CD14-positive monocyte (primary cell): ENCODE measurements around the gene PPEF1. TPM values are rescaled to one million over a fixed set of nuclear protein-coding genes. Genes with fewer than 3 reads are reported as not detected.
"Not testable (repeated sequence)": the region's sequence is repeated elsewhere in the genome, so short reads cannot be mapped to it uniquely, and the experiment has no call there.

Experiments used
- DNase-seq, 3 donors: peaks; one replicate each; pipeline ENCODE4 v3.0.0-alpha.2; 2011 to 2022
- H2AFZ ChIP-seq: 2 replicates; pipeline ENCODE4 v1.6.0; 2012; ENCODE audit warnings: mild to moderate bottlenecking, low read depth, low read length, inconsistent platforms; ENCODE audit not compliant: insufficient read depth, poor library complexity, severe bottlenecking
- H3K27ac ChIP-seq, 2 donors: 1 replicate in 1 of 2; 2 replicates in 1 of 2; pipeline ENCODE4 v1.5.1; 2012 to 2013; ENCODE audit warnings: low read length in 2 of 2, control low read depth in 1 of 2, inconsistent platforms in 1 of 2, low read depth in 1 of 2, mild to moderate bottlenecking in 1 of 2
- H3K27me3 ChIP-seq, 2 donors: one replicate each; pipeline versions ENCODE4 v1.6.0 to v1.6.1; 2011 to 2013; ENCODE audit warnings: low read length in 2 of 2; ENCODE audit not compliant: control insufficient read depth in 2 of 2, insufficient read depth in 2 of 2
- H3K36me3 ChIP-seq, 2 donors: replicated peaks in 1 of 2; 1 replicate in 1 of 2; 2 replicates in 1 of 2; pipeline versions ENCODE4 v1.5.1 to v1.6.1; 2012 to 2013; ENCODE audit warnings: low read length in 2 of 2, control low read depth in 1 of 2, inconsistent platforms in 1 of 2, mild to moderate bottlenecking in 1 of 2; ENCODE audit not compliant: insufficient read depth in 2 of 2, control insufficient read depth in 1 of 2
- H3K4me1 ChIP-seq, 2 donors: 1 replicate in 1 of 2; 2 replicates in 1 of 2; pipeline versions ENCODE4 v1.5.1 to v1.6.1; 2012 to 2013; ENCODE audit warnings: low read length in 2 of 2, control low read depth in 1 of 2, inconsistent platforms in 1 of 2, mild to moderate bottlenecking in 1 of 2, moderate library complexity in 1 of 2; ENCODE audit not compliant: insufficient read depth in 2 of 2, control insufficient read depth in 1 of 2
- H3K4me2 ChIP-seq: replicated peaks from 2 replicates; pipeline ENCODE3; 2012; ENCODE audit warnings: low read length, moderate library complexity, mild to moderate bottlenecking; ENCODE audit not compliant: poor library complexity, severe bottlenecking; ENCODE audit errors: extremely low read depth
- H3K4me3 ChIP-seq, 3 experiments: fragments of 200-600 bp in 1 of 3; sonication (generic) in 1 of 3; replicated peaks in 1 of 3; 1 replicate in 2 of 3; 2 replicates in 1 of 3; pipeline ENCODE4 v1.5.1; 2011 to 2013; ENCODE audit warnings: low read length in 3 of 3, mild to moderate bottlenecking in 3 of 3, control low read depth in 2 of 3, low read depth in 2 of 3, inconsistent platforms in 1 of 3, moderate library complexity in 1 of 3
- H3K79me2 ChIP-seq: 2 replicates; pipeline ENCODE4 v1.6.0; 2012; ENCODE audit warnings: mild to moderate bottlenecking, control low read depth, inconsistent platforms, low read length, moderate library complexity; ENCODE audit not compliant: insufficient read depth
- H3K9ac ChIP-seq: 2 replicates; pipeline ENCODE4 v1.6.0; 2017; ENCODE audit warnings: low read length, mild to moderate bottlenecking; ENCODE audit not compliant: insufficient read depth, poor library complexity, severe bottlenecking
- H3K9me3 ChIP-seq, 2 donors: replicated peaks in 1 of 2; 1 replicate in 1 of 2; 2 replicates in 1 of 2; pipeline versions ENCODE4 v1.5.1 to v1.6.1; 2012 to 2013; ENCODE audit warnings: low read length in 2 of 2, control low read depth in 1 of 2; ENCODE audit not compliant: control insufficient read depth in 1 of 2, insufficient read depth in 1 of 2
- H4K20me1 ChIP-seq: 2 replicates; pipeline ENCODE4 v1.6.0; 2012; ENCODE audit warnings: mild to moderate bottlenecking, low read length, control low read depth, moderate library complexity; ENCODE audit not compliant: insufficient read depth
- H3K27ac Mint-ChIP-seq, 7 donors: one replicate each; pipeline ENCODE4 v1.8.0; 2020; ENCODE audit warnings: mild to moderate bottlenecking in 7 of 7, mixed read lengths in 7 of 7, moderate library complexity in 6 of 7, inconsistent platforms in 2 of 7
- H3K27me3 Mint-ChIP-seq, 3 donors: one replicate each; pipeline ENCODE4 v1.8.0; 2021 to 2022; ENCODE audit warnings: low read depth in 3 of 3, mild to moderate bottlenecking in 3 of 3, mixed read lengths in 3 of 3, moderate library complexity in 3 of 3, inconsistent platforms in 1 of 3
- H3K36me3 Mint-ChIP-seq, 2 donors: one replicate each; pipeline ENCODE4 v1.8.0; 2020; ENCODE audit warnings: mixed read lengths in 2 of 2, inconsistent platforms in 1 of 2, mild to moderate bottlenecking in 1 of 2
- H3K4me1 Mint-ChIP-seq: one replicate; pipeline ENCODE4 v1.8.0; 2020; ENCODE audit warnings: mild to moderate bottlenecking, mixed read lengths
- H3K4me3 Mint-ChIP-seq, 2 donors: one replicate each; pipeline ENCODE4 v1.8.0; 2020; ENCODE audit warnings: mild to moderate bottlenecking in 2 of 2, mixed read lengths in 2 of 2, moderate library complexity in 1 of 2
- H3K9me3 Mint-ChIP-seq, 7 donors: one replicate each; pipeline ENCODE4 v1.8.0; 2020 to 2022; ENCODE audit warnings: mixed read lengths in 7 of 7, mild to moderate bottlenecking in 6 of 7, moderate library complexity in 6 of 7, inconsistent platforms in 2 of 7
- CTCF ChIP-seq: fragments of 200-600 bp; IDR thresholded peaks from one replicate; pipeline ENCODE4 v1.8.0; 2022; ENCODE audit warnings: antibody characterized with exemption, mild to moderate bottlenecking
- WGBS: methylation state at CpG from one replicate; pipeline ENCODE4 v1.1.5; 2013; ENCODE audit warnings: missing lambda C conversion rate; ENCODE audit not compliant: insufficient coverage; 5-methylcytosine and 5-hydroxymethylcytosine counted together
- intact Hi-C, 2 donors: fragments of 100-400 bp; cut with micrococcal nuclease; formaldehyde crosslinking; loops; one replicate each; pipeline versions ENCODE4 v1.15.0 to v1.15.1; 2023
- polyA plus RNA-seq, 3 donors: library from polyadenylated mRNA; depleted of rRNA in 1 of 3; unstranded in 2 of 3; stranded (reverse) in 1 of 3; fragments of 300-500 nt in 2 of 3; fragments of >200 nt in 1 of 3; fragmentation: Illumina TruSeq in 2 of 3; gene quantifications; 1 replicate in 2 of 3; 2 replicates in 1 of 3; pipeline ENCODE4 v1.2.3, GENCODE V29; 2012 to 2021

The PPEF1 gene
- polyA plus RNA-seq, 3 donors, result 0.26 to 0.32 TPM; not detected in 1

GRCh38 chrX:18733287-18733686 is 25.8 kb downstream of the PPEF1 start:
- Histone ChIP-seq H3K9me3 (no peaks in the 10 kb centered on the region), H3K79me2 (no peaks in the 10 kb centered on the region), H3K27me3 (no peaks in the 10 kb centered on the region), H2AFZ (no peak overlapping the region), H4K20me1 (no peaks in the 10 kb centered on the region), H3K4me2 (no peak overlapping the region), H3K4me3 (no peak overlapping the region), H3K27ac (no peak overlapping the region), H3K36me3 (no peaks in the 10 kb centered on the region), H3K4me1 (no peaks in the 10 kb centered on the region), H3K9ac (no peak overlapping the region)
- DNase-seq, result no peak
- H3K9me3 Mint-ChIP-seq, result peaks cover 0 to 3% (median 1%) of the 10 kb centered on the region in 7 donors
- H3K36me3 Mint-ChIP-seq, result no peaks in the 10 kb centered on the region
- H3K4me3 Mint-ChIP-seq, result no peak overlapping the region
- H3K27ac Mint-ChIP-seq, result no peak overlapping the region
- peaks cover 3% of the 10 kb centered on the region for H3K4me1 Mint-ChIP-seq
- H3K27me3 Mint-ChIP-seq, result peaks cover 0 to 2% (median 1%) of the 10 kb centered on the region in 3 donors
- no CpG with 5 or more reads among the region's 4 CpGs for WGBS
- no peak for TF ChIP-seq CTCF
- intact Hi-C loops, result no loop called here

GRCh38 chrX:18739609-18740008 is 32.2 kb downstream of the PPEF1 start:
- H3K36me3 ChIP-seq, H2AFZ ChIP-seq, H3K4me2 ChIP-seq, H4K20me1 ChIP-seq, H3K79me2 ChIP-seq, H3K9me3 Mint-ChIP-seq, H3K4me1 ChIP-seq, DNase-seq, H3K4me3 Mint-ChIP-seq, H3K27me3 Mint-ChIP-seq, H3K9ac ChIP-seq, H3K4me1 Mint-ChIP-seq, intact Hi-C loops, H3K4me3 ChIP-seq, H3K9me3 ChIP-seq, H3K27ac ChIP-seq, H3K27me3 ChIP-seq, H3K36me3 Mint-ChIP-seq, H3K27ac Mint-ChIP-seq: not testable (repeated sequence)
- WGBS, result 70% methylated on average over 2 of the region's 6 CpGs
